HEK293T (cell line): Measurements from ENCODE around the gene WWC1.

ENCODE experiments used
- BHLHE40 ChIP-seq: fragments of 450-650 bp; IDR thresholded peaks from 2 replicates; pipeline ENCODE4 v1.6.1; 2016; ENCODE audit warnings: mild to moderate bottlenecking, moderate library complexity, borderline replicate concordance
- FOXA1 ChIP-seq: fragments of 450-650 bp; IDR thresholded peaks from 2 replicates; pipeline ENCODE4 v1.6.1; 2016; ENCODE audit warnings: mild to moderate bottlenecking
- FOXM1 ChIP-seq: fragments of 450-650 bp; IDR thresholded peaks from 2 replicates; pipeline ENCODE4 v1.6.1; 2017; ENCODE audit warnings: mild to moderate bottlenecking, borderline replicate concordance
- LEF1 ChIP-seq: fragments of 450-650 bp; IDR thresholded peaks from 2 replicates; pipeline ENCODE4 v1.6.1; 2017; ENCODE audit warnings: mild to moderate bottlenecking, borderline replicate concordance

DNA sequence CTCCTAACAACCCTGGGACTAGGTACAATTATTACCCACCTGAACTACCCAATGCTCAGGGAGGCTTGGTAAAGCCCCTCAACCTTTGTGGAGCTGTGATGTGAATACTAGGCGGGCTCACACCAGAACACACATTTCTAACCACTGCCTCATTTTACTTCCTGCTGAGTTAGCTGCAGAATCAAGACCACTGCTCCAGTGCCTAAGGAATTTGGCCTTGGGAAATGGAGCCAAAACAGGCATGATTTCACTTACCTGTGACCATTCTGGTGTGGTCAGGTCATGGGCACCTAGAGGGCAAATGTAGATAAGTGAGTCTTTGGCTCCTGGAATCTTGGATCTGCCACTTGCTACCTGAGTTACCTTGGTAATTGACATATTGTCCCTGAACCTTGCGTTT is 5.2 kb downstream of the WWC1 start:
- TF ChIP-seq FOXA1 (no peak), FOXM1 (no peak), LEF1 (no peak), BHLHE40 (no peak)
